ENCODE measurements around the gene PLD5.

Gene PLD5

GRCh38 chr1:242033447-242033846 is 491.1 kb downstream of the PLD5 start:
- Histone ChIP-seq H3K27me3 (no peaks in the 10 kb centered on the region), H3K36me3 (no peaks in the 10 kb centered on the region), H3K4me2 (no peak overlapping the region), H3K27ac (no peak overlapping the region), H3K9ac (no peak overlapping the region), H3K9me3 (no peaks in the 10 kb centered on the region), H3K4me3 (no peak overlapping the region), H3K4me1 (no peaks in the 10 kb centered on the region), H4K20me1 (no peaks in the 10 kb centered on the region)
- no peak for TF ChIP-seq Cebpa-rat (IDR thresholded peaks at IDR 0.05)
